Adipocyte (in vitro differentiated cells): ENCODE results near the gene KISS1R.

Experiments used
- DNase-seq: peaks from one replicate; pipeline ENCODE4 v3.0.0-alpha.2; 2015; ENCODE audit warnings: low read depth
- H3K27me3 ChIP-seq: replicated peaks from 2 replicates; pipeline ENCODE4 v1.7.0; 2013; ENCODE audit warnings: mild to moderate bottlenecking, low read length, moderate library complexity; ENCODE audit not compliant: control insufficient read depth, insufficient read depth
- H3K36me3 ChIP-seq: 2 replicates; pipeline ENCODE4 v1.7.0; 2013; ENCODE audit warnings: low read length, mild to moderate bottlenecking, moderate library complexity; ENCODE audit not compliant: control insufficient read depth, insufficient read depth, severe bottlenecking
- H3K4me1 ChIP-seq: 2 replicates; pipeline ENCODE4 v1.7.0; 2013; ENCODE audit warnings: mild to moderate bottlenecking, low read length, moderate library complexity; ENCODE audit not compliant: control insufficient read depth, insufficient read depth
- H3K4me3 ChIP-seq: 2 replicates; pipeline ENCODE4 v1.7.0; 2013; ENCODE audit warnings: mild to moderate bottlenecking, low read length, moderate library complexity
- H3K9ac ChIP-seq: 2 replicates; pipeline ENCODE4 v1.7.0; 2013; ENCODE audit warnings: mild to moderate bottlenecking, low read length, moderate library complexity
- H3K9me3 ChIP-seq: 2 replicates; pipeline ENCODE4 v1.7.0; 2013; ENCODE audit warnings: mild to moderate bottlenecking, low read length, moderate library complexity; ENCODE audit not compliant: control insufficient read depth

Gene KISS1R

DNA sequence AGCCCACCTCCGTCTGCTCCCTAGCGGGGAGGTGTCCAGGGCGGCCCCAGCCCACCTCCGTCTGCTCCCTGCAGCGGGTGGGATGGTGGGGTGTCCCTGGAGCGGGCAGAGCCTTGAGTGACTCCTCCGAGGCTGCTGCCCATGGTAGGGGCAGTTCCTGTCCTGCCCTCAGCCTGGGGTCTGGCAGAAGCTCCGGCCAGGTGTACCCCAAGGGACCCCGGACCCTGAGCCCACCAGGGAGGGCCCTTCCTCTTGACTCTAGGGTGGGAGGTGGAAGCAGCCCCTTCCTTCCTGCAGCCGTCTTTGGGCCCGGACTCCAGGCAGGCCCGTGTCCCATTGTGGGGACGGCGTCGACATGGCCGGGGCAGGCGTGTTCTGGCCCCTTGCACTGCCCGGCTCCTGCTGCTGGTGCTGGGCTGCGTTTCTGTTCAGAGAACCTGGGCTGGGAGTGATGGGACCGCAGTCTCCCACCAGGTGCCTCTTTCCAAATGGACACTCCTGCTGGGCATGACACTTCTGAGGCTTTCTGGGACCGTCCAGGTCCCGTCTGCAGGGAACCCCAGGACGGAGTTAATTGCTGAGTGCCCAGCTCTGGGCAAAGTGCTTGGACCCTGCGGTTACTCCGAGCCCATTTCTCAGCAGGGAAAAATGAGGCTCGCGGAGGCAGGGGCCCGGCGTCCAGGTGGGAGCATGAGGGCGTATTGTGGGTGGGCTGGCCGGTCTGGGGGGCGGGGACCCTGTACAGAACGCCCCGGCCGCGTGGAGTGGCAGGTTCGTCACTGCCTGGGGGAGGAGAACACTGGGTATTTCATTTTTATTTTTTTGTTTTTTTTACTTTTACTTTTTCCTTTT is 28.5 kb downstream of the KISS1R start:
- H3K36me3 ChIP-seq = peaks cover 24% of the 10 kb centered on the region
- H3K4me1 ChIP-seq = peaks cover 7% of the 10 kb centered on the region
- no peaks in the 10 kb centered on the region for H3K27me3 ChIP-seq
- H3K9ac ChIP-seq = no peak overlapping the region
- H3K9me3 ChIP-seq = no peaks in the 10 kb centered on the region
- DNase-seq = no peak
- H3K4me3 ChIP-seq = no peak overlapping the region

DNA sequence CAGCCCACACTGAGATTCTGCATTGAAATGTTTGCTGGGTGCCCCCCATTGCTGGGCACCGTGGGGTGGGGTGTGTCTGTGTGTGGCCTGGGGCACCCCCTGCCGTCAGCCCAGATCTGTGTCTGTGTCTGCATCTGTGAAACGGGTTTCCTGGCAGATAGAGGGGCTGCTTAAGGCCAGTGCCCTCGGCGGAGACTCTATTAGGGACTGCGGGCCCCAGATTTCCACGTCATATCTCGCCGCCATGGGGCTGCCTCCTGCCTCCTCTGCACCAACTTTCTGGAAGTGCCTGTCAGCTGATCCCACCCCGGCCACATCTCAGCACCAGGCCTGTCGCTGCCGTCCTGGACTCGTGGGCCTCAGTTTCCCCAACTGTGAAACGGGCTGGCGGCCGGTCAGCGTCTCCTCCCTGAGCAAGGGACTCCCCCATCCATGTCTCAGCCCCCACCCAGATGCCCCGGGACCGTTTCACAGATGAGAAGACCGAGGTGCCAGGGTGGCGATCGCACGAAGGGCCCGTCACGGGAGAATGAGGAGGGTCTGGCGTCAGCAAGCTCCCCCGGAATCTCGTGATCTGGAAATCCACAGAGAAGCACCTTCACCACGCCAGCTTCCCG is 30.1 kb downstream of the KISS1R start:
- peaks cover 7% of the 10 kb centered on the region for H3K4me1 ChIP-seq

DNA sequence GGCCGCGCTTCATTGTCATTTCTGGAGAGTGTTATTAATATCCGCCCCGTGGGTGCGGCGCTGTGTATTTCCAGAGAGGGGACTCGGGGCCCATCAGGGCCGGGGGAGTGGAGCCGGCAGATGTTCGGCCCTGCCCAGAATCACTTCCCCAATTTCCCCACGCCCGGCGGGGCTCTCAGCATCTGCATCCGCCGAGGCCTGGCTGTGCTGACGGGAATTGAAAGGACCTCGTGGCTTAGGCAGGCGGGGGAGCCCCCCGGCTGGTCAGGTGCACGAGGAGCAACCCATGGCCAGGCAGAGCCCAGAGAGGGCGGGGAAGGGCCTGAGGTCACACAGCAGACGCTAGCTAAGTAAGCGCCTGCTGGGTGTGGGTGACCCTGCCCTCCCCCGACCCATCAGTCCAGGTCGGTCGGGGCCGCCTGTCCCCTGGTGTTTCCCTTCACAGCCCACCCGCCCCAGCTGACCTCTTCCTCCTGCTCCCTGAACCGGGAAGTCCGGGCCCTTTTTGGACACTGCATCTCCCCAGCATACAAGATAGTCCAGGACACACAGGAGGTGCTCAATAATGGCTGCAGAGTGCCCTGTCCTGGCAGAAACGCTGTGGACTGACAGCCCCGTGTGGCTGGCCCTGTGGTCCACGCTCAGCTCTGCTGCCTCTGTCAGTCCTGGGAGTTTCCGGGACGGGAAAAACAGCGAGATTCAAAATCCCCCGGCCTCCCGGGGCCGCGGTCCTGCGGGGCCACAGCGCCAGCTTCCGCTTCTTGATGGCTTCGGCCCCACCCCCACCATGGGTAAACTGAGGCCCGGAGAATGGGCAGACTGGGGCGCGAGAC is 30.8 kb downstream of the KISS1R start:
- no peaks in the 10 kb centered on the region for H3K9me3 ChIP-seq
- no peaks in the 10 kb centered on the region for H3K27me3 ChIP-seq
- H3K4me1 ChIP-seq = peaks cover 9% of the 10 kb centered on the region
- no peak overlapping the region for H3K4me3 ChIP-seq
- H3K36me3 ChIP-seq = peaks cover 11% of the 10 kb centered on the region
- no peak for DNase-seq
- H3K9ac ChIP-seq = no peak overlapping the region

More for the DNA sequence above, 30.1 kb downstream of the KISS1R start:
- DNase-seq = no peak
- Histone ChIP-seq H3K36me3 (peaks cover 16% of the 10 kb centered on the region), H3K27me3 (no peaks in the 10 kb centered on the region), H3K4me3 (no peak overlapping the region), H3K9ac (no peak overlapping the region), H3K9me3 (no peaks in the 10 kb centered on the region)

DNA sequence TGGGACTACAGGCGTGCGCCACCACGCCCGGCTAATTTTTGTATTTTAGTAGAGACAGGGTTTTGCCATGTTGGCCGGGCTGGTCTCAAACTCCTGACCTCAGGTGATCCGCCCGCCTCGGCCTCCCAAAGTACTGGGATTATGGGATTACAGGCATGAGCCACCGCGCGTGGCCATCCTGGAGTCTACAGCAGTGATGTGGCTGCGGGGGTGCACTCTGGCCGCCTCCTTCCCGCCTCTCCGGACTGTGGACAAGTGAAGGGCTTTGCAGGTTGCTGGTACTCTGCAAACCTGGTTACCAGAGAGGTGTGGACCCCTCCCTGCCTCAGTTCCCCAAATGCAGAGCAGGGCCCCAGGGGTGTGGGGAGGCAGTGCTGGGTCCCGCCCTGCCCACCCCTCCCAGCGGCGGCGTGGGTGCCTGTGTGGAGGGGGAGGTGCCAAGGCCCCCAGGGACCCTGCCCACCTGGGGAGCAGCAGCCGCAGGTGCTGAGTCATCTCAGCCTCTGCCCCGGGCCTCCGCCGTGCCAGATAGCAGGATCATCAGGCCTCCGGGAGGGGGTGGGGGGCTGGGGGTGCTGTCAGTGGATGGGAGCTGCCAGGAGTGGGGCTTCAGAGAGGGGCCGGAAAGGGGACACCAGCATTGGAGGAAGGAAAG is 31.8 kb downstream of the KISS1R start:
- Histone ChIP-seq H3K9ac (no peak overlapping the region), H3K27me3 (no peaks in the 10 kb centered on the region), H3K4me3 (no peak overlapping the region), H3K36me3 (peaks cover 10% of the 10 kb centered on the region), H3K4me1 (peaks cover 11% of the 10 kb centered on the region), H3K9me3 (no peaks in the 10 kb centered on the region)
- DNase-seq = no peak

DNA sequence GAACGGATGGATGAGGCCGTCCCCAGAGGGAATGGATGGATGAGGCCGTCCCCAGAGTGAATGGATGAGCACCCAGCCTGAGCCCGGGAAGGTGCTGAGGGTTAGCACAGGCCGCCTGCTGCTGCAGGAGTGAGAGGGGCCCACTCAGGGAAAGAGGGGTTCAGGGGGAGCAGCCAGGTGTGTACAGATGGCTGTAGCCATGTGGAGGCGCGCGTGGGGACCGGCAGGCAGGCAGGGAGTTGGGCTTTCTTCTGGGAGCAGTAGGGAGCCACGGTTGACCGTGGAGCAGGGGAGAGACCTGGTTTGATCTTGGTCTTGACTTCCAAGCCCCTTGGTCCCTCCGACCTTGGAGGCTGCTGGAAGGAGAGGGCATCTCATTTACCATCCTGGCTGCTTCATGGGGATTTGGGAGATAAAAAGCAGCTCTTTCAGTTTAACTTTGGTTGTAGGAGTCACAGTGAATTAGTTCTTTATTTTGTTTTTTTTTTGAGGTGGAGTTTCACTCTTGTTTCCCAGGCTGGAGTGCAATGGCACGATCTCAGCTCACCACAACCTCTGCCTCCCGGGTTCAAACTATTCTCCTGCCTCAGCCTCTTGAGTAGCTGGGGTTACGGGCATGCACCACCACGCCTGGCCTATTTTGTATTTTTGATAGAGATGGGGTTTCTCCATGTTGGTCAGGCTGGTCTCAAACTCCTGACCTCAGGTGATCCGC is 33.4 kb downstream of the KISS1R start:
- no peak overlapping the region for H3K4me3 ChIP-seq
- no peak for DNase-seq
- H3K36me3 ChIP-seq = peaks cover 10% of the 10 kb centered on the region
- H3K4me1 ChIP-seq = peaks cover 4% of the 10 kb centered on the region
- no peaks in the 10 kb centered on the region for H3K9me3 ChIP-seq
- no peak overlapping the region for H3K9ac ChIP-seq
- no peaks in the 10 kb centered on the region for H3K27me3 ChIP-seq

DNA sequence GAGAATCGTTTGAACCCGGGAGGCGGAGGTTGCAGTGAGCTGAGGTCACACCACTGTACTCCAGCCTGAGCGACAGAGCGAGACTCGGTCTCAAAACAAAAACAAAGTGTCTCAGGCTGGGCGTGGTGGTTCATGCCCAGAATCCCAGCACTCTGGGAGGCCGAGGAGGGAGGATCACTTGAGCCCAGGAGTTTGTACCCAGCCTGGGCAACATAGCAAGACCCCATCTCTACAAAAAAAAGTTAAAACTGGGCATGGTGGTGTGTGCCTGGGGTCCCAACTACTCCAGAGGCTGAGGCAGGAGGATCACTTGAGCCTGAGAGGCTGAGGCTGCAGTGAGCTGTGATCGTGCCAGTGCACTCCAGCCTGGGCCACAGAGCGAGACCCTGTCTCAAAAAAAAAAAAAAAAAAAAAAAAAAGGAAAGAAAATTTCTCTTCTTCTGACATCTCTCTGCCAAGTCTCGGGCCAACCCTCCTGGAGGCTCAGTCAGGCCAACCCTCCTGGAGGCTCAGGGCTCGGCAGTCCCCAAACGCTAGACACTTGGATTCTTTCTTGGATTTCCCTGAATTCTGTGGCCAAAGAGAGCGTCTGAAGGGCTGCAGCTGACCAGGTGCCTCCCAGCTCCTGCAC is 35.0 kb downstream of the KISS1R start:
- Histone ChIP-seq H3K27me3 (no peaks in the 10 kb centered on the region), H3K36me3 (peaks cover 10% of the 10 kb centered on the region), H3K9ac (no peak overlapping the region), H3K9me3 (no peaks in the 10 kb centered on the region), H3K4me3 (no peak overlapping the region), H3K4me1 (peaks cover 4% of the 10 kb centered on the region)
- no peak for DNase-seq

DNA sequence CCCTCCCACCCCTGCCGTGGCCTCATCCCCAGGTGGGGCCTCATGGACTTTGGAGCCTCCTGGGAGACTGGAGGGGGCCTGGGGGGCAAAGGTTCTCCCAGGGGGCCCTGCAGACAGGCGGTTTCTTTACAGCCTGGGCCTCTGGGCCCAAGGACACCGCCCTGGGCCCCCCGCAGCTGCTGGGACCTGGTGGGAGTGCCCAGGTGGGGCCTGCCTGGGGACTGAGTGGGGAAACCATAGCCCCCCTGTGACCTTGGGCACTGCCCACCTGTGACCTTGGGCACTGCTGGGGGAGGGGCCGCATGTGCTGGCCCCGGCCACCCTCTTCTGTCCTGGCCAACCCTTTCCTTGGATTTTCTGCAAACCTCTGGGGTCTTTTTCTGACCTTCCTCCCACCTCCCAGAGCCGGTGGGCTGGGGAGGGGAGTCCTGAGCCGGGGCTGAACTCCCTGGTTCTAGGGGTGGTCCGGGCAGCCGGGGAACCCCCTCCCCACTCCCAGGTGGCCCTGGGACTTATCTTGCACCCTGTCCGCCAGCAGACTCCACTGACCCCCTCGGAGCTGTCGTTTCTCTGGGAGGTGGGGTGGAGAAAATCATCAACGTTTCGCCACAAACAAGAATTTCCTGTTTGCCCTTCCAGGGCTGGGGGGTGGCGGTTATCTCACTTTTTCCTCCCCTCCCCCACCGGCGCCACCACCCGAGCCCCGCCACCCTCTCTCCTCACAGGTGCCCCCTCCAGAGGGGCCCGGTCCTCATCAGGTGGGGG is 35.7 kb downstream of the KISS1R start:
- Histone ChIP-seq H3K4me3 (no peak overlapping the region), H3K36me3 (peaks cover 5% of the 10 kb centered on the region), H3K9me3 (no peaks in the 10 kb centered on the region), H3K27me3 (no peaks in the 10 kb centered on the region), H3K4me1 (peaks cover 4% of the 10 kb centered on the region), H3K9ac (peak overlapping the region; percentile 42)
- DNase-seq = no peak

DNA sequence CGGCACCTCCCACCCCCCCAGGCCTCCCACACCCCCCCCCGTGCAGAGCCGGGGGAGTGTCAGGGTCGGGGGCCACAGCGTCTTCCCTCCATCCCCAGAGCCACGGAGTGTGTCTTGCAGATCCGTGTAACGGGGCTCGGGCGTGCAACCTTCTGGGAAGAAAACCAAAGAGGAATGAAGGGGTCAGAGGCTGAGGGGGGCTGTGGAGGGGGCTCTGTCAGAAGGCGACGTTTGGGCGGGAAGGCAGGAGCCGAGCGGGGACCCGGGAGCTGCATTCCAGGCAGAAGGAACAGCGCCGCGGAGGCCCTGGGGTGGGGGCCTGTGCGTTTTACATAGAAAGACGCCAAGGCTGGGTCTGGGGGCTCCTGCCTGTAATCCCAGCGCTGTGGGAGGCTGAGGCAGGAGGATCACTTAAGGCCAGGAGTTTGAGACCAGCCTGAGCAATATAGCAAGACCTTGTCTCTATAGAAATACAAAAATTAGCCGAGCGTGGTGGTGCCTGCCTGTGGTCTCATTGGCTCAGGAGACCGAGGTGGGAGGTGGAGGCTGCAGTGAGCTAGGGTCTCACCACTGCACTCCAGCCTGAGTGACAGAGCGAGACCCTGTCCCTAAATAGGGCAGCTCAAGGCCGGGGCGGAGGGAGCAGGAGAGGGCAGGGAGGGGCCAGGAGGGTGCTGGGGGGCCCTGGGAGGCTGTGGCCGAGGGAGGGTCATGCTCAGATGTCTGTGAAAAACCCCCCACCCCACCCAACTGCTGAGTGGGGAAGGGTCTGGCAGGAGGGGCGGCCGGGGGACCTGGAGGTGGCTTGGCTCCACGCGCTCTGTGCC is 36.5 kb downstream of the KISS1R start:
- H3K4me3 ChIP-seq = no peak overlapping the region
- H3K36me3 ChIP-seq = no peaks in the 10 kb centered on the region
- peaks cover 4% of the 10 kb centered on the region for H3K4me1 ChIP-seq
- H3K27me3 ChIP-seq = no peaks in the 10 kb centered on the region
- H3K9ac ChIP-seq = no peak overlapping the region
- H3K9me3 ChIP-seq = no peaks in the 10 kb centered on the region
- no peak for DNase-seq

DNA sequence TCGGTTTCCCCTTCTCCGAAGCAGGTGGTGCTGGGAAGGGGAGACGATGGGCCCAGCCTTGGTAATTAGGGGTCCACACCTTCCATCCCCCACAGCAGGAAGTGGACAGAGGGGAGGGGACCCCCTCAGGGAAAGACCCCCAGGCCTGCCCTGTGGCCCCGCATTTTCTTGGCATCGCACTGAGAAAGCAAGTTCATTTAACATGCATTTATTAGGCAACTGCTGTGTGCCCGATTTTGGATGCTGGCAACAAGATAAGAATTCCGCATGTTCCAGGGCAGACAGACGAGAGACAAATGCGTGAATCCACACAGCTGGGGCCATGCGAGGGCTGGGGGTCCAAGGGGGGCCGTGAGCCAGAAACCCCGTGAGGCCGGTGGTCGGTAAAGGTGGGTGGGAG is 37.1 kb downstream of the KISS1R start:
- DNase-seq = no peak
- Histone ChIP-seq H3K36me3 (no peaks in the 10 kb centered on the region), H3K9me3 (no peaks in the 10 kb centered on the region), H3K4me3 (no peak overlapping the region), H3K27me3 (no peaks in the 10 kb centered on the region), H3K4me1 (peaks cover 4% of the 10 kb centered on the region), H3K9ac (no peak overlapping the region)
